Stimulated activated CD4-positive, alpha-beta T cell treated with anti-CD3 and anti-CD28 coated beads, TNF-alpha, amount 100 ng/mL, for 48 hours (primary cell): Measurements from ENCODE around the gene OR5B3.
"Not testable (repeated sequence)": the region's sequence is repeated elsewhere in the genome, so short reads cannot be mapped to it uniquely, and the experiment has no call there.

Source experiments
- DNase-seq, 3 donors: peaks; one replicate each; pipeline ENCODE4 v3.0.0-alpha.2; 2020; ENCODE audit warnings: low read depth in 3 of 3

OR5B3 gene

DNA sequence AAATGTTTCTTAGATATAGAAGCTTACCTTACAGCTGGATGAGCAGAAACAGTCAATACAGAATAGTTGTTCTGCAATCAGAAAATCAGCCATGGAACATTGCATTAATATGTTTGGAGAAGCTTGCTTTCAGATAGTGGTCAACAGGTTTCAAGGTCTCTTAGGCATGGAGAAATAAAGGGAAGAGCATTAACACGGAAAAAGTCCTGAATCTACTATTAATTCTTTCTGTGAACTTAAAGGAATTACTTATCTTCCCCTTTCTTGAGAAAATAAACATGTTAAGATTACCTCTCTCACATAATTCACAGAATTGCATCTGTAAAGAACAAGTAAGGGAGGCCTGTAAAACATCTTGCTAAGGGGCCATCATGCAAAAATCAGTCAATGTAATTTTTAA, at the start of gene OR5B3:
TSS of gene OR5B3 (minus strand) at position 101 of the 400 bp plus-strand sequence. CDS start 3,465 bp downstream, outside the sequence.
- DNase-seq, result no peak

DNA sequence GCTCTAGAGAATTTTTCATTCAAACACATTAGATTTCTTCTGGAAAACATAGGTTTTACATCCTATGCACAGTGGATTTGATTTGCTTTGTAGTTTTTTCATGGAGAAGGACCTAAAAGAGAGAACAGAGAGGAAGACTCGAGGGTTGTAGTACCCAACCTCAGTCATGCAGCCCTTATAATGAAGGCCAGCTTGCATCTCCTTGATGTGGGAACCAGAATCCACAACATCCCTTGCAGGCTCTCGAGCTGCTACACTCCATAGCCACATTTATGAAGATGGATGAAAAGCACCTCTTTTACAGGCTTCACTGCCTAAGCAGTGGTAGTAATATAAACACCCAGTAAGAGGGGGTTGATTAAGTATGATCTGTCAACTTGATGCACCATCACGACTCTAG, 44.9 kb upstream of the OR5B3 start:
- DNase-seq, result no peak

DNA sequence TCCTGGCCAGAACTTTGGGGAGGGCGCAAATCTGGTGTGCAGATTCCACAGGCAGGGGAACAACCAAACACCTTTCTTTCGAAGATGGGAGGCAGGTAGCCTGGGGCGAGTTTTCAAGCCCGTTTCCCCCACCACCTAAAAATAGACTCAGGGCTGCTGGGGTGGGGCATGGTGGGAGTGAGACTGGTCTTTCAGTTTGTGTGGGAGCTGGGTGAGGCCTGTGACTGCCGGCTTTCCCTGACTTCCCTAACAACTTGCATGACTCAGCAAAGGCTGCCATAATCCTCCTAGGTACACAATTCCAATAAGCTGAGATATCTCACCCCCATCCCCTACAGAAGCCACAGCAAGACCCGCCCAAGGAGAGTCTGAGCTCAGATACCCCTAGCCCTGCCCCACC, 39.6 kb upstream of the OR5B3 start:
- DNase-seq, result no peak

DNA sequence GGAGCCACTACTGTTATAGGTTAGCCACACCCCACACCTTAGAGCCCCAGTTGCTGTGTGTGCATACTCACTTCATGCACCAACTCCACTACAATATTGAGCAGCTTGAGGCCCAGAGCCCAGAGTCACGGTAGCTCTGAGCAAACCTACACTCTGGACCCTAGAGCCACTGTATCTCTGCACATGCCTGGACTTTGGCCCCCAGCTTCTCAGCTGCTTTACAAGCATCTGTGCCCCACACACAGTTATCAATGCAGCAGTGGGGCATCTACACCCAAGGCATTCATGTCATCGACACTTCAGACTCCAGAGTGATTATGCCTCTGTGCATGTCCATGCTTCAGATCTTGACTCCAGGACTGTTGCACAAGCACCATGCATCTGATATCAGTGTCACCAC, 37.6 kb upstream of the OR5B3 start:
- no peak for DNase-seq

DNA sequence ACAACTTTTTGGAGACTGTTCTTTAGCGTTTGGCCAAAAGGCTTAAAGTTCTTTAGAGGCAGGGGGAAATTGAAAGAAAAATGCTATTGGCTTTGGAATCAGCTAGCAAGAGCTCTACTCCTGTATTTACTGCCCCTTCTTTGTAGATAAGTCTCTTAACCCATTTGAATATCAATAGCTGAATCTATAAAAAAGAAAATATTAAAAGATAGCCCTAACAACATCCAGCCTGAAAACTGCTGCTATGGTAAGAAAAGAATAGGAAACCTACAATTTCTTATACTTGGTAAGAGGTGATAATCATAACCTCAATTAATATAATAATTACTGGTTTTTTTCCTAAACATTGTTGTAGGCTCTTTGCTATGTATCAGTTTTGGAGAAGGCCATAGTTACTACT, 35.5 kb upstream of the OR5B3 start, which contains the start of gene OR5B12:
TSS of gene OR5B12 (minus strand) at position 101 of the 400 bp plus-strand sequence. CDS start 2,085 bp downstream, outside the sequence.
- no peak for DNase-seq

DNA sequence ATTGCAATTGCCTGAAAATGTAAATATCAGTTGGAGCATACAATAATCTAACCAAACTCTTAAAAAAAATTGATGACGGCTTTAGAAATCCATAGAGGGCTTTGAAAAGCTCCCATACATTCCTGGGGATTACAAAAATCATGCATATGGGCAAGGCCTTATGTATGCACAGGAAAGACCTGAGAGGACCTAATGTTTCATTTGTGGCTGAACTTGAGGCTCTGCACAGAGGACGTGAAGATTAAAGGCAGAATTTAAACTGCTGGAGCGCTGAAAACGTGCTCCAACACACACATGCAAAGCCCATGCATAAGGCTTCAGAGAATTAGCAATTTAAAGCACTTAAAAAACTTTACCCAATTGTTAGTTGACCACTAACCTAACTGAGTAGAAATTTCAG, 31.8 kb upstream of the OR5B3 start:
- no peak for DNase-seq

DNA sequence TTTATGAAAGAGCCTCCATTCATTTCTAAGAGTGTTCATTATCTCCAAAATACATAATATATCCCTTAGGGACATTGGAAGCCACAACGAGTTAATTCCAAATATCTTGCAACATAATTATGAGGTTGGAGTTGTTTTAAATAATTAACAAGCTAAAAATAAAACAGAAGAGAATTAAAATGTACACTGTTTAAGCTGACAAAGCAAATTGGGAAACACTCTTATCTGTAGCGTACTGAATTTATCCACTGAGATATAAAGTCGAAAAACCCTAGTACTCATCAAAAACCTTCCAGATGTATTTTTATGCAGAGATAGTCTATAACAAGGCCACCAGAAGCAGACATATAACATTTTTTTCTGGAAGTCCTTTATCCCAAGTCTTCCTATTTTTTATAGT, 27.5 kb upstream of the OR5B3 start:
- no peak for DNase-seq

DNA sequence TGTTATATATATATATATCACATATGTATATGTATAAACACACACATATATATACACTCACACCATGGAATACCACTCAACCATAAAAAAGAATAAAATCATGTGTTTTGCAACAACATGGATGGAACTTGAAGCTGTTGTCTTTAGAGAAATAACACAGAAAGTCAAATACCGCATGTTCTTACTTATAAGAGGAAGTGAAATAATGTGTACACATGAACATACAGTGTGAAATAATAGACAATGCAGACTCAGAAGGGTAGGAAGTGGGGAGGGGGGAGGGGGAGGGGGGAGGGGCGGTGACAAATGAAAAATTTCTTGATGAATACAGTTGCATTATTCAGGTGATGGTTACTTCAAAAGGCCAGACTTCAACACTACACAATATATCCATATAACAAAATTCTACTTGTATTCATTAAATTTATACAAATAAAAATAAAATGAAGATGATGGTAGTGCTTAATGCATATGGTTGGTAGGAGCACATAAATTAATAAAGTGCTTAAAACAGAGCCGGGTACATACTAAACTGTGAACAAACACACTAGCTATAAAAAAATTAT, 27.0 kb upstream of the OR5B3 start:
- DNase-seq, result no peak

DNA sequence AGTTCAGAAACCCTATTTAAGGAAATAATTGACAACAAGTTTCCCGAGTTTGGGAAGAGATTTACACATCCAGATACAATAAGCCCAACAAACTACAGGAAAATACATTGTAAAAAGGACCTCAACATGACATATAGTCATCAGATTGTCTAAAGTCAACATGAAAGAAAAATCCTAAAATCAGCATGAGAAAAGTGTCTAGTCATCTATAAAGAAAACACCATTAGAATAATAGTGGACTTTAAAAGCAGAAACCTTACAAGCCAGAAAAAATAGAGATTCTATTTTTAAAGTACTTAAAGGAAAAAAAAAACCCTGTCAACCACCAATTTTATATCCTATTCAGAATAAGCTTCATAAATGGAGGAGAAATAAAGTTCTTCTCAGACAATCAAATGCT, 22.6 kb upstream of the OR5B3 start:
- no peak for DNase-seq

DNA sequence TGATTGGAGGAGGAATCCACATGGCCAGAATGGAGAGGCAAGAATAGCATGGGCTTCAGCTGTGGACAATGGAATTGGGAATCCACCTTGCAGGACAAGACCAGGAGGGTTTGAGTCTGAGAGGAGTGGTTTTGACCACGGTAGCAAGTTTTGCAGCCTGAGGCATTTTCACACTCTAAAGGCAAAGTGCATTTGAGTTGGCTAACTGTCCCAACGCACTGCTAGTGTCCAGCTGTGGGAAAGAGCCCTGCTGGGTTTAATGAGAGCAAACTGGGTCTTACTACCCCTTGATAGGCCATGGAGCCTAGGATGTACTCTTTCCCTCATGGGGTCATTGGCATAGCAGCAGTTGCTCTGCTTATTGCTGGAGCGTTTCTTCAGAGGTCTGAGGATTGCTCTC, 21.3 kb upstream of the OR5B3 start, which contains the start of gene OR5B2:
TSS of gene OR5B2 (minus strand) at position 101 of the 400 bp plus-strand sequence. CDS start 4,860 bp downstream, outside the sequence.
- no peak for DNase-seq

DNA sequence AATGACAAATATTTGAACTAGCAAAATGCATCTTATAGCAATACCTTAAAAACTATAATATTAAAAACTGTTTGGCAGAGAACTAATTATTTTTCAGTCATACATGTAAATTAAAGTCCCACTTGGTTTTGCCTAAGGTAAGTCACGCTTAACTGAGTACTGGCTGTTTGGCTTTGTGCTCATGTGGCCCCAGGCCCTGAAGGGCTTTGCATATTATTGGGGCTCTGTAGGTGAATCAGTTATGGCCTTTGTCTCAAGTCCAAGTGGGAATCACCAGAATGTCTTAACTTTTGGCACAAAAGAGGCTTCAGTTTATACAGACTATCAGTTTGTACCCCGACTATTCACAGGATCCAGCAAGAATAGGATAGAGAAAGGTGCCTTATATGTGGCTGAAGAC, 7.1 kb downstream of the OR5B3 start:
- not testable (repeated sequence) for DNase-seq

DNA sequence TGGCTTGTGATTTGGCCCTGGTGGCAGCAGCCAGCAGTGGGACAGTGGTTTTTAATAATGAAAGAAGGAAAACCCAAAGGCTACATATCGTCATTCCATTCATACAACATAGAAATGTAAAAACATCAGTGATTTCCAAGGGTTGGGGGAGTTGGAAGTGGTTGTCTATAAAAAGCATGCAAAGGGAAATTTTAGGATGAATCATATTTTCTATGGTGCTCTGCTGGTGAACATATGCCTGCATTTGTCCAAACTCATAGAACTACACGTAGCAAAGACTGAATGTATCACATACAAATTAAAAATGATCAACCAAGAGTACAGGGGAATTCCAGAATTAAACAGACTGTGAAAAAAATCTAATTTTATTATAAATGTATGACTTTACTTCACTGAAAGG, 11.1 kb downstream of the OR5B3 start:
- DNase-seq, result no peak

DNA sequence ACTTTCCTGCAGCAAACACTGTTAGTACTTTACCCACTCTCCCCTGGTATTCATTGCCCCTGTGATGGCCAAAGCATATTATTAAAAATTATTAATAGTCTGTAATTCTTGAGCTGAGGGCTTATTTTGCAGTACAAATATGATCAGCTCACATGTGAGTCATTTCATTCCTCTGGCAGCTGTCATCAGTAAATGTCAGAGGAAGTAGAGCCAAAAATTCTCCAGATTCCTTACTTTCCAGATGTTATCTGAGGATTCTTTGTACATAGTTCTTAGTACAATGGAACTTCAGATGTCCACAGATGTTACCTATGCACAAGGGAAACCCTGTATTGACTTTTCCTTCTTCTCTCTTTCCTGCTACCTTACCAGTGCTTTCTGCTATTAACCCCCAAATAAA, 12.5 kb downstream of the OR5B3 start:
- no peak for DNase-seq

DNA sequence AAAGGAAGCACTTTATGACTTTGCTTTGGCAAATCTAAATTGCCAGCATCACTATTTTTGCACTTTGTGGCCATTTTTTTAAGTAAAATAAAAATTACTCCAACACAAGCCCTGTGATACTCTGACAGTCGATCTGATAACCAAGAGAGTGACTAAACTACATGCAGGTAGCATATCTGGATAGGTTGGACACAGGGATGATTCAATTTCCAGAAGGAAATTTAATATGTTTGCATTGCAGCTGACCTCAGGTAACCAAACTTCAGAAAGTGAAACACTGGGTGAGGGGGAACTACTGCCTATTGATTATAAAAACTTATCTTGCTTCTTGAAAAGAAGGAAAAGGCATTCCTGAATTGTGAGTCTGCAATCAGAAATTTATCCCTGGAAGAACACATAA, 13.9 kb downstream of the OR5B3 start:
- no peak for DNase-seq

DNA sequence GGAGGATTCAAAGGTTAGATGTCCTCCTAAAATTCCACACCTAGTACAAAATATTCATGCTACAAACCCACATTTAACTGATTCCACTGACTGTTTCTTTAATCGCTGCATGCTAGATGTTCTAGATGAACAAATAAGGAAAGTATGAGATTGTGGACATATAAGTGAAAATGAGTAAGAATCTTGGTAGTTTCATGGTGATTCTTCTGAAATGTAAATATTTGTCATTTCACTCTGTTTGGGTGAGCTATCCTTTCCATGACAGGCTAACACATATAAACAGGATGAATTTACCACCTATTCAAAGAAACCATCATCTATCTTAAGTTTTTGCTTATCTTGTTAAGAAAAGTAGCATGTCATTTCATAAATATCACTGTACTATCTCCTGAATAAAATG, 14.8 kb downstream of the OR5B3 start:
- no peak for DNase-seq

DNA sequence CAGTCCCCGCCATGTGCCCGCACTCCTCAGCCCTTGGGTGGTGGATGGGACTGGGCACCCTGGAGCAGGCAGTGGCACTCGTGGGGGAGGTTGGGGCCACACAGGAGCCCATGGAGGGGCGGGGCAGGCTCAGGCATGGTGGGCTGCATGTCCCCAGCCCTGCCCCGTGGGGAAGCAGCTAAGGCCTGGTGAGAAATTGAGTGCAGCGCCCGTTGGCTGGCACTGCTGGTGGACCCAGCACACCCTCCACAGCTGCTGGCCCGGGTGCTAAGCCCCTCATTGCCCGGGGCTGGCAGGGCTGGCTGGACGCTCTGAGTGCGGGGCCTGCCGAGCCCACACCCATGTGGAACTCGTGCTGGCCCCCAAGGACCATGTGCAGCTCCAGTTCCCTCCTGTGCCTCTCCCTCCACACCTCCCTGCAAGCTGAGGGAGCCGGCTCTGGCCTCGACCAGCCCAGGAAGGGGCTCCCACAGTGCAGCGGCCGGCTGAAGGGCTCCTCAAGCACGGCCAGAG, 16.1 kb downstream of the OR5B3 start:
- no peak for DNase-seq

DNA sequence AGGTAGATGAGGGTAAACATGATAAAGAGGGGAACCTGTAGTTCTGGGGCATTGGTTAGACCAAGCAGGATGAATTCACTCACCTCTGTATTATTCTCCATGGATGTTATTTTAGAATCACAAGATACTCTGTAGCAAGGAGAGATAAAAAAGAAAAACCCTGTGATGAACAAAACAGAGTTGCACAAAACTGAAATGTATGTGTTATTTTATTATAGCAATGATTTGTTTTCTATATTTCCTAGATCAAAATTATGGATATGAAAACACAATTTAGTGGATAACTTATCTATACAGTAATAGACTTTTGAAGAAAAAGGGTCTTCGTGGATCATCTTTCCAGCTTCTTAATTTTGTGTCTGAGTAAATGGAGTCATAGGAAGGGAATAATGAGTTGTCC, 47.7 kb downstream of the OR5B3 start, which contains the start of gene OR5B17:
TSS of gene OR5B17 (minus strand) at position 101 of the 400 bp plus-strand sequence. CDS start at position 101, 0 bp downstream.
- no peak for DNase-seq

DNA sequence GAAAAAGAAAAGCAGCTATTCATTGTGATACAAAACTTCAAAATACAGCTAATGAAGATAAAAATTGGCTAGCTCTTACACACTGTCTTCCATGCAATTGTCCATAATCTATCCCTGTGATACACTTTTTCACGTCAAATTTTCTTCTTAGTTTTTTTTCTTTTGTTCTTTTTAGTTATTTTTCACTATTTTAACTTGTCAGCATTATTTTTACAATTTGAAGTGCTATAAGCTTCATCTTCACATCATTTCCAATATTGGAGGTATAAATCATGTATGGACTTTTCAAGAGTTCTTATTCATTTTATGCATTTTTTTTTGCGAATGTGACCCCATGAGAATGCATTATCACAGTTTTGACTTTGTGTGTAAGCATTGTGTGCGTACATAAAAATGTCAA, 51.9 kb downstream of the OR5B3 start:
- DNase-seq, result no peak
